Adrenal gland (tissue), 12 donors: ENCODE data around the gene CDKN2A. TPM values are rescaled to one million over a fixed set of nuclear protein-coding genes. Genes with fewer than 3 reads are reported as not detected.

ENCODE experiments used
- DNase-seq, 7 donors: peaks; one replicate each; pipeline ENCODE4 v3.0.0-alpha.2; 2019 to 2020
- H3K27ac ChIP-seq, 5 donors: fragments of 200-600 bp; sonication (generic) in 4 of 5; 1 replicate in 3 of 5; 2 replicates in 2 of 5; pipeline versions ENCODE4 v1.5.1 to v1.8.0; 2016 to 2020; ENCODE audit warnings: mild to moderate bottlenecking in 1 of 5
- H3K27me3 ChIP-seq: fragments of 200-600 bp; 2 replicates; pipeline ENCODE4 v1.8.0; 2021
- H3K36me3 ChIP-seq, 2 donors: fragments of 200-600 bp; replicated peaks in 1 of 2; 1 replicate in 1 of 2; 2 replicates in 1 of 2; pipeline versions ENCODE4 v1.5.1 to v1.8.0; 2018 to 2022
- H3K4me1 ChIP-seq, 2 donors: fragments of 200-600 bp; replicated peaks in 1 of 2; 1 replicate in 1 of 2; 2 replicates in 1 of 2; pipeline versions ENCODE4 v1.5.1 to v1.8.0; 2018 to 2021
- H3K4me3 ChIP-seq, 4 donors: fragments of 200-600 bp; sonication (generic) in 3 of 4; one replicate each; pipeline ENCODE4 v1.5.1; 2016 to 2018
- H3K9me3 ChIP-seq, 3 donors: fragments of 200-600 bp; sonication (generic) in 1 of 3; replicated peaks in 1 of 3; 1 replicate in 2 of 3; 2 replicates in 1 of 3; pipeline versions ENCODE4 v1.5.1 to v1.8.0; 2016 to 2021
- CTCF ChIP-seq, 6 experiments: fragments of 450-650 bp in 4 of 6; fragments of 200-600 bp in 2 of 6; sonication (generic) in 1 of 6; IDR thresholded peaks; 1 replicate in 5 of 6; 2 replicates in 1 of 6; pipeline versions ENCODE4 v1.5.1 to v1.8.0; 2016 to 2021; ENCODE audit warnings: antibody characterized with exemption in 6 of 6, mild to moderate bottlenecking in 2 of 6, moderate library complexity in 1 of 6
- POLR2A ChIP-seq, 2 donors: fragments of 450-650 bp; IDR thresholded peaks; one replicate each; pipeline ENCODE4 v1.6.1; 2017; ENCODE audit warnings: antibody characterized with exemption in 2 of 2, mild to moderate bottlenecking in 2 of 2, moderate library complexity in 1 of 2
- WGBS, 4 donors: extraction: QIAGEN DNeasy Blood & Tissue Kit in 2 of 4; methylation state at CpG; one replicate each; pipeline versions ENCODE4 v1.1.5 to v1.1.7; 2013 to 2017; 5-methylcytosine and 5-hydroxymethylcytosine counted together
- intact Hi-C, 2 donors: fragments of 100-400 bp; cut with DNase I; formaldehyde crosslinking; loops; one replicate each; pipeline versions ENCODE4 v1.14.1 to v1.15.0; 2022 to 2023
- polyA plus RNA-seq, 3 donors: library from polyadenylated mRNA; stranded (reverse); fragments of 200-250 nt in 2 of 3; fragments of 350-450 nt in 1 of 3; fragmentation: Illumina TruSeq in 1 of 3; extraction: RNeasy Lipid Tissue Mini Kit (QIAGEN cat#74804) in 1 of 3; gene quantifications; one replicate each; pipeline ENCODE4 v1.2.3, GENCODE V29; 2013 to 2014
- total RNA-seq, 9 donors: library from RNA; depleted of rRNA in 4 of 9; stranded (reverse); fragments of >200 nt in 4 of 9; fragments of 120-200 nt in 1 of 9; fragmentation: NEBNext Ultra II Directional in 1 of 9; extraction: Animal tissue kit (Norgen Biotek cat#: 25700) in 1 of 9; gene quantifications; one replicate each; pipeline versions ENCODE4 v1.1.0 to v1.2.4, GENCODE V29; 2013 to 2023
- donor health status: healthy with polysubstance abuse.
- donor health status: Bipolar disorder and iron deficiency.
- donor health status: DM: yes; HTN: yes; CAD: no.
- donor health status: DM: no; HTN: no; CAD: no.
- donor health status: DM: no; HTN: no; CAD: no.
- donor health status: DM: yes; HTN: yes; CAD: no.

Gene CDKN2A
- total and polyA plus RNA-seq, 12 donors, result 0.39 to 34.5 (median 13.7) TPM

- Histone ChIP-seq H3K36me3 (no peaks in the 10 kb centered on the region), H3K4me3 (peak overlapping the region; percentile 42 to 93 (median 66)), H3K27ac (peak overlapping the region in 4 of 5 donors; percentile 72 to 93 (median 87)), H3K9me3 (no peaks in the 10 kb centered on the region), H3K4me1 (peaks cover 0 to 9% of the 10 kb centered on the region in 2 donors), H3K27me3 (no peaks in the 10 kb centered on the region)
- TF ChIP-seq CTCF (IDR thresholded peaks at IDR 0.05), result peak in 3 of 6 experiments; percentile 14 to 26 (median 17)
- no peak for TF ChIP-seq POLR2A (IDR thresholded peaks at IDR 0.05)
- WGBS, 4 donors, result 22 to 52% (median 33%) methylated on average over 23 to 54 of the region's 54 CpGs
- intact Hi-C loops, result loop anchor here in 1 of 2 donors (10.0 kb wide), 1 partner anchor 181 kb away; no protein-coding TSS in a partner anchor
- peak; percentile 38 to 64 (median 58) for DNase-seq
Observed at GRCh38 chr9:21995666-21996398, 1.6 kb upstream of the CDKN2A start.

GRCh38 chr9:21995006-21995665, 944 bp upstream of the CDKN2A start:
- WGBS, 4 donors, result 0 to 1% (median 1%) methylated on average over 27 to 56 of the region's 56 CpGs
- Histone ChIP-seq H3K4me3 (peak overlapping the region; percentile 42 to 93 (median 66)), H3K27ac (peak overlapping the region; percentile 72 to 93 (median 89)), H3K4me1 (peaks cover 0 to 9% of the 10 kb centered on the region in 2 donors), H3K9me3 (no peaks in the 10 kb centered on the region), H3K36me3 (no peaks in the 10 kb centered on the region), H3K27me3 (peaks cover under 1% of the 10 kb centered on the region)
- TF ChIP-seq POLR2A (IDR thresholded peaks at IDR 0.05), result peak in 1 of 2 donors; percentile 44
- no peak for TF ChIP-seq CTCF (IDR thresholded peaks at IDR 0.05)
- intact Hi-C loops, result loop anchor here in 1 of 2 donors (10.0 kb wide), 1 partner anchor 180 kb away; no protein-coding TSS in a partner anchor
- peak; percentile 71 to 86 (median 81) for DNase-seq

GRCh38 chr9:21994556-21995005, 389 bp upstream of the CDKN2A start, which contains the start of gene CDKN2B-AS1:
TSS of gene CDKN2B-AS1 (plus strand) at chr9:21994791.
- intact Hi-C loops, result loop anchor here in 1 of 2 donors (10.0 kb wide), 1 partner anchor 180 kb away; no protein-coding TSS in a partner anchor
- whole genome bisulfite sequencing, 4 donors, result 0 to 2% (median 1%) methylated on average over 12 to 43 of the region's 43 CpGs
- Histone ChIP-seq H3K4me3 (peak within 1 kb of the TSS; percentile 42 to 93 (median 66)), H3K9me3 (no peaks in the 10 kb centered on the region), H3K27me3 (peaks cover 6% of the 10 kb centered on the region), H3K36me3 (no peaks in the 10 kb centered on the region), H3K27ac (peak within 1 kb of the TSS; percentile 72 to 93 (median 89)), H3K4me1 (peaks cover 0 to 9% of the 10 kb centered on the region in 2 donors)
- TF ChIP-seq CTCF (IDR thresholded peaks at IDR 0.05), result no peak
- DNase-seq, result peak; percentile 54 to 66 (median 59)

DNA sequence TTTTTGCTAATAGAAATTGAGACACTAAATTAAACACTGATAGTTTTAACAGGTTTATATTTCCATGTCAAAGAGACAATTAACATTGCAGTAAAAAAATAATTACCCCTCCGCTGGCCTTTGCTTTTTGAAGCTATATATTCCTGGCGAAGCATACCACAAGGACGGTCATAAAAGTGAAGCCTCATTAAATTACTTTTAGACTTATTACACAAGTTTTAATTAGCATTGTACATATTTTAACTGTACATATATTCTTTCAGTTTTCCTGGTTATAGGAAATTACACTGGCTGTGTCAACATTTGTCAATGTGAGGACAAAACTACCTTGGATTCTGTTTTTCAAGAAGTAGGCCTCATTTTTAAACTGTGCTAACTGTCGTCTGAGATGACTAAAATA, 1.2 kb downstream of the CDKN2A start:
- intact Hi-C loops, result loop anchor here in 1 of 2 donors (10.0 kb wide), 1 partner anchor 178 kb away; no protein-coding TSS in a partner anchor
- Histone ChIP-seq H3K4me3 (no peak overlapping the region), H3K27me3 (peaks cover 21% of the 10 kb centered on the region)

More for the DNA sequence above, 1.2 kb downstream of the CDKN2A start:
- no peak for DNase-seq
- Histone ChIP-seq H3K27ac (peak overlapping the region in 1 of 5 donors; percentile 93), H3K36me3 (no peaks in the 10 kb centered on the region), H3K9me3 (no peaks in the 10 kb centered on the region), H3K4me1 (peaks cover 0 to 9% of the 10 kb centered on the region in 2 donors)
- 81 to 95% (median 90%) methylated on average over 4 of the region's 4 CpGs for WGBS, 4 donors
- TF ChIP-seq POLR2A (IDR thresholded peaks at IDR 0.05), result no peak
- TF ChIP-seq CTCF (IDR thresholded peaks at IDR 0.05), result no peak
